ENCODE results near the gene AGRP.
"Not testable (repeated sequence)": the region's sequence is repeated elsewhere in the genome, so short reads cannot be mapped to it uniquely, and the experiment has no call there.

AGRP gene

GRCh38 chr16:67504031-67505021 lies 21.0 kb upstream of the AGRP start:
- no peak for DNase-seq (ENCODE audit: low read depth)

GRCh38 chr16:67499106-67499505 lies 15.8 kb upstream of the AGRP start:
- DNase-seq (ENCODE audit: low read depth): no peak

- DNase-seq (ENCODE audit: low read depth): peak; percentile 39
Measured at GRCh38 chr16:67490335-67491096, 7.2 kb upstream of the AGRP start.

GRCh38 chr16:67489401-67490083 lies 6.2 kb upstream of the AGRP start:
- DNase-seq (ENCODE audit: low read depth): no peak

- DNase-seq (ENCODE audit: low read depth): not testable (repeated sequence)
Measured at GRCh38 chr16:67487561-67487960, 4.2 kb upstream of the AGRP start.

GRCh38 chr16:67486805-67487204 lies 3.5 kb upstream of the AGRP start:
- peak; percentile 37 for DNase-seq (ENCODE audit: low read depth)

- peak; percentile 25 for DNase-seq (ENCODE audit: low read depth)
Measured at GRCh38 chr16:67483731-67484525, 581 bp upstream of the AGRP start.

- no peak for DNase-seq (ENCODE audit: low read depth)
Measured at GRCh38 chr16:67482233-67482924, 968 bp downstream of the AGRP start.

GRCh38 chr16:67481561-67482232 lies 1.6 kb downstream of the AGRP start:
- peak; percentile 17 for DNase-seq (ENCODE audit: low read depth)

GRCh38 chr16:67480833-67481560 lies 2.4 kb downstream of the AGRP start, which contains the start of gene ATP6V0D1:
ATP6V0D1 (minus strand) TSS chr16:67481157; CDS start chr16:67481086, 71 bp downstream.
- DNase-seq (ENCODE audit: low read depth): peak; percentile 97

- no peak for DNase-seq (ENCODE audit: low read depth)
Measured at GRCh38 chr16:67477960-67478554, 5.3 kb downstream of the AGRP start.

GRCh38 chr16:67474551-67475455 lies 8.5 kb downstream of the AGRP start:
- DNase-seq (ENCODE audit: low read depth): no peak

- no peak for DNase-seq (ENCODE audit: low read depth)
Measured at GRCh38 chr16:67471758-67472384, 11.5 kb downstream of the AGRP start.

- DNase-seq (ENCODE audit: low read depth): no peak
Measured at GRCh38 chr16:67470359-67470758, 13.0 kb downstream of the AGRP start.

GRCh38 chr16:67468731-67469130 lies 14.6 kb downstream of the AGRP start:
- DNase-seq (ENCODE audit: low read depth): no peak

- DNase-seq (ENCODE audit: low read depth): no peak
Measured at GRCh38 chr16:67466581-67466980, 16.8 kb downstream of the AGRP start.

- no peak for DNase-seq (ENCODE audit: low read depth)
Measured at GRCh38 chr16:67464565-67464964, 18.8 kb downstream of the AGRP start.

- no peak for DNase-seq (ENCODE audit: low read depth)
Measured at GRCh38 chr16:67463691-67464090, 19.7 kb downstream of the AGRP start.

Measured in iris pigment epithelial cell (primary cell).